ENCODE measurements around the gene MPC1. TPM values are rescaled to one million over a fixed set of nuclear protein-coding genes. Genes with fewer than 3 reads are reported as not detected.
A peak's percentile ranks its signal among the peaks of the same experiment; 100 is the strongest.

The MPC1 gene
- total and polyA plus RNA-seq, 2 experiments from 2014 or later = 15.5 to 39.4 TPM

GRCh38 chr6:166317261-166318212, 65.2 kb downstream of the MPC1 start:
- Histone ChIP-seq H4K20me1 (replicated peaks; ENCODE audit: insufficient read depth) (no peaks in the 10 kb centered on the region), H2AFZ (no peak overlapping the region), H3K4me1 (ENCODE audit: insufficient read depth) (peaks cover 10% of the 10 kb centered on the region; the same call in 1 of the 2 replicates), H3K27me3 (ENCODE audit: insufficient read depth) (no peaks in the 10 kb centered on the region), H3K36me3 (ENCODE audit: insufficient read depth) (peaks cover 11% of the 10 kb centered on the region), H3K4me2 (no peak overlapping the region), H3F3A (replicated peaks; ENCODE audit: low read depth) (no peaks in the 10 kb centered on the region), H3K27ac (ENCODE audit: low read depth) (no peak overlapping the region), H3K4me3 (no peak overlapping the region), H3K79me2 (replicated peaks; ENCODE audit: insufficient read depth) (no peaks in the 10 kb centered on the region), H3K9me2 (ENCODE audit: insufficient read depth) (no peaks in the 10 kb centered on the region)
- DNase-seq (ENCODE audit: low spot score) (no peak), ATAC-seq (peak; percentile 27; the same call in 2 of the 3 replicates)
- H3K36me3 Mint-ChIP-seq (ENCODE audit: low read depth) = peaks cover 13% of the 10 kb centered on the region
- TF ChIP-seq REST (IDR thresholded peaks at IDR 0.05; ENCODE audit: unreplicated experiment) (no peak), JUNB (IDR thresholded peaks at IDR 0.05; ENCODE audit: unreplicated experiment) (no peak), ZNF462 (CRISPR knock-in tag; IDR thresholded peaks at IDR 0.05) (no peak), EZH2 (IDR thresholded peaks at IDR 0.05; ENCODE audit: low read depth, unreplicated experiment) (no peak), STAT1 (IDR thresholded peaks at IDR 0.05; ENCODE audit: unreplicated experiment) (no peak), ETS1 (IDR thresholded peaks at IDR 0.05) (no peak), ZNF114 (CRISPR knock-in tag; IDR thresholded peaks at IDR 0.05) (no peak), NANOG (IDR thresholded peaks at IDR 0.05; ENCODE audit: borderline replicate concordance) (no peak), EZH2phosphoT487 (IDR thresholded peaks at IDR 0.05; ENCODE audit: unreplicated experiment) (no peak), POLR2AphosphoS5 (IDR thresholded peaks at IDR 0.05; ENCODE audit: low read depth) (no peak), ZNF331 (CRISPR knock-in tag; IDR thresholded peaks at IDR 0.05; ENCODE audit: low read depth) (no peak)
- H3K9me3 Mint-ChIP-seq = no peaks in the 10 kb centered on the region
- peaks cover 12% of the 10 kb centered on the region for H3K4me1 Mint-ChIP-seq
- no peak overlapping the region for H3K4me3 Mint-ChIP-seq
- peak overlapping the region; percentile 37 for H3K27ac Mint-ChIP-seq
- H3K27me3 Mint-ChIP-seq (ENCODE audit: insufficient read depth, low read depth, poor library complexity) = peaks cover 3% of the 10 kb centered on the region

Measured in GM23338 (cell line).